Measurements from ENCODE around the gene ADCYAP1. TPM values are rescaled to one million over a fixed set of nuclear protein-coding genes. Genes with fewer than 3 reads are reported as not detected.
A peak's percentile ranks its signal among the peaks of the same experiment; 100 is the strongest.

ADCYAP1 gene
- total and polyA plus RNA-seq, 11 donors: 0.08 to 2.5 (median 0.27) TPM; not detected in 5

DNA sequence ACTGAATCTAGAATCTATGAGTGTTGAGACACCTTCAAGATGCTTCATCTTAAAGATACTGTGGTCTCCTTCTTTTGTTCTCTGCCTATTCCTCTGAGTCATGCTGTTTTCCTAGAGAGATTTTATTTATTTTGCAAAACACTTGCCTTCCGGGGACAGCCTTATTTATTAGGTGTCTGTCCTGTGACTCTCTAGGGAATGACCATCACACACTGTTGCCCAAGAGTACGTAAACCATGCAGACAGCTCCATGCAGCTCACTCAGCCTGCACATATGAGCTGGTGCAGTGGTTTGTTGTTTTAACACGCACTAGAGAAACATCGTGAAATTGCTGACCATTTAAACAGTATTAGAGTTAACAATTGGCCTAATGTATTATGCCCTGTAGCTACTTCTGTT lies 12.4 kb upstream of the ADCYAP1 start:
- Histone ChIP-seq H3K9me3 (no peaks in the 10 kb centered on the region), H3K4me1 (no peaks in the 10 kb centered on the region), H3K27ac (no peak overlapping the region), H3K27me3 (peaks cover 0 to 39% (median 0%) of the 10 kb centered on the region in 9 donors), H3K4me3 (no peak overlapping the region), H3K36me3 (no peaks in the 10 kb centered on the region)
- TF ChIP-seq POLR2A (IDR thresholded peaks at IDR 0.05): no peak
- TF ChIP-seq, protein P1, sequence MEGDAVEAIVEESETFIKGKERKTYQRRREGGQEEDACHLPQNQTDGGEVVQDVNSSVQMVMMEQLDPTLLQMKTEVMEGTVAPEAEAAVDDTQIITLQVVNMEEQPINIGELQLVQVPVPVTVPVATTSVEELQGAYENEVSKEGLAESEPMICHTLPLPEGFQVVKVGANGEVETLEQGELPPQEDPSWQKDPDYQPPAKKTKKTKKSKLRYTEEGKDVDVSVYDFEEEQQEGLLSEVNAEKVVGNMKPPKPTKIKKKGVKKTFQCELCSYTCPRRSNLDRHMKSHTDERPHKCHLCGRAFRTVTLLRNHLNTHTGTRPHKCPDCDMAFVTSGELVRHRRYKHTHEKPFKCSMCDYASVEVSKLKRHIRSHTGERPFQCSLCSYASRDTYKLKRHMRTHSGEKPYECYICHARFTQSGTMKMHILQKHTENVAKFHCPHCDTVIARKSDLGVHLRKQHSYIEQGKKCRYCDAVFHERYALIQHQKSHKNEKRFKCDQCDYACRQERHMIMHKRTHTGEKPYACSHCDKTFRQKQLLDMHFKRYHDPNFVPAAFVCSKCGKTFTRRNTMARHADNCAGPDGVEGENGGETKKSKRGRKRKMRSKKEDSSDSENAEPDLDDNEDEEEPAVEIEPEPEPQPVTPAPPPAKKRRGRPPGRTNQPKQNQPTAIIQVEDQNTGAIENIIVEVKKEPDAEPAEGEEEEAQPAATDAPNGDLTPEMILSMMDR (IDR thresholded peaks at IDR 0.05): no peak
- DNase-seq (no peak), ATAC-seq (no peak)
- 61 to 82% (median 63%) methylated on average over 4 of the region's 4 CpGs for WGBS, 4 donors
- intact Hi-C loops (cut with DNase I): no loop called here

DNA sequence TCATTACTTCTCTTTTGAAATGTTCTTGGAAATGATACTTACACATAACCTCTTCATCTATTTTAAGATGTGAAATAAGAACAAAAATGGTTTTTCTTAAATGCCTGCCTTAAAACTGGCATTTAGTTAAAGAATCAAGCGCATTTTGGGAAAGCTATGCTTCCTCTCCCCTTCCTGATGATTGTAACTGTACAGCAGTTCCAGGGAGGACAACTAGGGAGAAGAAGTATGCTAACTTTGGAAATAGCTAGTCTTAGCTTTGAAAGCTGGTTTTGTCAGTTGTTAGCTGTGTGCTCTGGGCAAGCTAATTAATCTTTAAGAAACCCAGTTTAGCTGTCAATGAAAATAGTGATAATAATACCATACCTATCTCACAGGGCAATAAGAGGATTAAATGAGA lies 8.4 kb upstream of the ADCYAP1 start:
- peaks cover 0 to 64% (median 7%) of the 10 kb centered on the region in 9 donors for H3K27me3 ChIP-seq
- no peak overlapping the region for H3K4me3 ChIP-seq
- no peaks in the 10 kb centered on the region for H3K9me3 ChIP-seq
- WGBS, 4 donors: 60 to 76% (median 64%) methylated on average over 1 of the region's 1 CpG
- intact Hi-C loops (cut with DNase I): no loop called here
- no peaks in the 10 kb centered on the region for H3K36me3 ChIP-seq
- H3K4me1 ChIP-seq: no peaks in the 10 kb centered on the region
- H3K27ac ChIP-seq: no peak overlapping the region
- TF ChIP-seq, protein P1 (IDR thresholded peaks at IDR 0.05): no peak
- no peak for TF ChIP-seq POLR2A (IDR thresholded peaks at IDR 0.05)
- DNase-seq (no peak), ATAC-seq (no peak)

- H3K4me1 ChIP-seq: peaks cover 0 to 25% (median 8%) of the 10 kb centered on the region in 12 donors
- H3K36me3 ChIP-seq: no peaks in the 10 kb centered on the region
- peaks cover 27 to 82% (median 58%) of the 10 kb centered on the region in 9 donors for H3K27me3 ChIP-seq
- H3K4me3 ChIP-seq: no peak overlapping the region
- intact Hi-C loops (cut with DNase I): no loop called here
- H3K27ac ChIP-seq: no peak overlapping the region
- TF ChIP-seq, protein P1 (IDR thresholded peaks at IDR 0.05): no peak
- TF ChIP-seq POLR2A (IDR thresholded peaks at IDR 0.05): no peak
- no peak for DNase-seq
- ATAC-seq: no peak
- H3K9me3 ChIP-seq: no peaks in the 10 kb centered on the region
Observed at GRCh38 chr18:901761-902160, 2.9 kb upstream of the ADCYAP1 start.

DNA sequence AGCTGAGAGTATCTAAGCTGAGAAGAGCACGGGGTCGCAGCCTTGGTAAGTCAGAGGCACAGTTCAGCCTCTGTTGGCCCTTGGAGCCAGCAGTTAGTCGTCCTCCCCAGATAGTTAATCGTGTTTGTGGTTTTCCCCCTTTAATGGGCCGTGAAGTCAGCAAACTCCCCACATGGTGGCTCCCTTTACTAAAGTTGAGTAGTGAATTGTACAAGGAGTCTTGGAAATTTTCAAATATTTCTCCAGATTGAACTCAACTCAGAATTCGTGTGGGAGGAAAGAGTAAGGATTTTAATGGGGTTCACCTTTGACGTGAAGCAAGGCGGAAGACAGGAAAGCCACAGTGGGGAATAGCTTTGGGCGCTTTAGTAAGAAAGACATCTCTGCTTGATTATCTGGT lies 2.4 kb upstream of the ADCYAP1 start:
- Histone ChIP-seq H3K27me3 (peaks cover 30 to 87% (median 63%) of the 10 kb centered on the region in 9 donors), H3K27ac (no peak overlapping the region), H3K4me1 (peaks cover 0 to 29% (median 12%) of the 10 kb centered on the region in 12 donors), H3K36me3 (no peaks in the 10 kb centered on the region), H3K4me3 (no peak overlapping the region), H3K9me3 (no peaks in the 10 kb centered on the region)
- ATAC-seq: no peak
- TF ChIP-seq POLR2A (IDR thresholded peaks at IDR 0.05): no peak
- TF ChIP-seq, protein P1 (IDR thresholded peaks at IDR 0.05): peak in 3 of 12 donors; percentile 8 to 21 (median 9)
- intact Hi-C loops (cut with DNase I): no loop called here
- WGBS, 4 donors: 17 to 30% (median 24%) methylated on average over 9 of the region's 9 CpGs
- DNase-seq: no peak

Data from heart left ventricle (tissue), 16 donors.